ENCODE measurements around the gene CDC42EP4. TPM values are rescaled to one million over a fixed set of nuclear protein-coding genes. Genes with fewer than 3 reads are reported as not detected.
A peak's percentile ranks its signal among the peaks of the same experiment; 100 is the strongest.
"Not testable (repeated sequence)": the region's sequence is repeated elsewhere in the genome, so short reads cannot be mapped to it uniquely, and the experiment has no call there.

Gene CDC42EP4
- total RNA-seq, 1 experiment from 2014 or later, result 60.1 TPM

DNA sequence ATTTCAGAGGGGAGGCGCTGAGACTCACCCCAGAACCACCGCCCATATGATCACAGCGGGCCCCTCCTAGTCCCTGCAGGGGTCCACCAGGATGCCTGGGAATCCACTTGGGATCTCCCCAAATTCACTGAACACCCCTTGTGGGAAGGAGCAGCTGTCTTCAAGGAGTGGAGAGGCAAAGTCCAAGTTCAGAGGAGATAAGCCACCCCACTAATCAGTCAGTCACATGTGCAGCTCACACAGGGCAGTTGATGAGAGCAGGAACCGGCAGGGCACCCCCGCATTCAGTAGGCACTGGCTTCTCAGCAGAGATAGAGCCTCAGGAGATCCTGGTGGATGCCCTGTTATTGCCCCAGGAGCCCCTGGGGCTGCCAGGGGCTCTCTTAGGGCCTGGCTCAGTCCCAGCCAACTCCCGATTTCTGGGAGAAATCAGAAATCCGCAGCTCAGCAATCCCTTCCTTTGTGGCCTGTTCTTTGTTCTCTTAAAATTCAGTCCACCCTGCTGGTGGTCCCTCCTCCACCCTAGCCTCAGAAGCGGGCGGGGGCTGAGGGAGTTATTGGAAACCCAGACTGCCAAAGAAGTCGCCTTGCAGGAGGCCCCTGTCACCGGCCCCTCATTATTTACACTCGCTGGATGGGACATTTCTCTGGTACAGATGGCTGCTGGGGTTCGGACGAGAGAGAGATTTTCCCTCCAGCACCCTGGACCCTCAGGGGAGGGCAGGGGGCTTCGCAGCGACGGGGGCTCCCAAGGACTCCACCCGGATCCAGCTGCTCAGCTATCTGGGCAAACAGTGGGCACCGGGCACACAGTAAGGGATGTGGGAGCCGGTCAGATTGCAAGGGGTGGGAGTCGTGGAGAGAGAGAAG, 1.8 kb downstream of the CDC42EP4 start:
- BruUV-seq (replicated peaks), result TSS peak; percentile 40
- CTCF ChIA-PET, result interaction anchor here (0.7 to 3.1 kb wide), 9 partner anchors 17 to 61 kb away, joined by 4 to 24 read pairs (median 6); no protein-coding TSS in a partner anchor
- Mint-ChIP-seq H3K27me3 (ENCODE audit: unreplicated experiment) (no peaks in the 10 kb centered on the region), H3K4me1 (ENCODE audit: low read depth, unreplicated experiment) (peaks cover 41% of the 10 kb centered on the region), H3K4me3 (ENCODE audit: low read depth, unreplicated experiment) (peak overlapping the region; percentile 94), H3K27ac (ENCODE audit: unreplicated experiment) (peak overlapping the region; percentile 93), H3K36me3 (ENCODE audit: insufficient read depth, unreplicated experiment) (peaks cover 55% of the 10 kb centered on the region), H3K9me3 (ENCODE audit: low read depth, unreplicated experiment) (no peaks in the 10 kb centered on the region)
- peak; percentile 26 for DNase-seq
- intact Hi-C loops (cut with micrococcal nuclease; ENCODE audit: unreplicated experiment), result loop anchor here (2.0 to 5.0 kb wide), 3 partner anchors 31 to 62 kb away; no protein-coding TSS in a partner anchor
- TF ChIP-seq, protein P1, sequence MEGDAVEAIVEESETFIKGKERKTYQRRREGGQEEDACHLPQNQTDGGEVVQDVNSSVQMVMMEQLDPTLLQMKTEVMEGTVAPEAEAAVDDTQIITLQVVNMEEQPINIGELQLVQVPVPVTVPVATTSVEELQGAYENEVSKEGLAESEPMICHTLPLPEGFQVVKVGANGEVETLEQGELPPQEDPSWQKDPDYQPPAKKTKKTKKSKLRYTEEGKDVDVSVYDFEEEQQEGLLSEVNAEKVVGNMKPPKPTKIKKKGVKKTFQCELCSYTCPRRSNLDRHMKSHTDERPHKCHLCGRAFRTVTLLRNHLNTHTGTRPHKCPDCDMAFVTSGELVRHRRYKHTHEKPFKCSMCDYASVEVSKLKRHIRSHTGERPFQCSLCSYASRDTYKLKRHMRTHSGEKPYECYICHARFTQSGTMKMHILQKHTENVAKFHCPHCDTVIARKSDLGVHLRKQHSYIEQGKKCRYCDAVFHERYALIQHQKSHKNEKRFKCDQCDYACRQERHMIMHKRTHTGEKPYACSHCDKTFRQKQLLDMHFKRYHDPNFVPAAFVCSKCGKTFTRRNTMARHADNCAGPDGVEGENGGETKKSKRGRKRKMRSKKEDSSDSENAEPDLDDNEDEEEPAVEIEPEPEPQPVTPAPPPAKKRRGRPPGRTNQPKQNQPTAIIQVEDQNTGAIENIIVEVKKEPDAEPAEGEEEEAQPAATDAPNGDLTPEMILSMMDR (IDR thresholded peaks at IDR 0.05; ENCODE audit: unreplicated experiment), result no peak

DNA sequence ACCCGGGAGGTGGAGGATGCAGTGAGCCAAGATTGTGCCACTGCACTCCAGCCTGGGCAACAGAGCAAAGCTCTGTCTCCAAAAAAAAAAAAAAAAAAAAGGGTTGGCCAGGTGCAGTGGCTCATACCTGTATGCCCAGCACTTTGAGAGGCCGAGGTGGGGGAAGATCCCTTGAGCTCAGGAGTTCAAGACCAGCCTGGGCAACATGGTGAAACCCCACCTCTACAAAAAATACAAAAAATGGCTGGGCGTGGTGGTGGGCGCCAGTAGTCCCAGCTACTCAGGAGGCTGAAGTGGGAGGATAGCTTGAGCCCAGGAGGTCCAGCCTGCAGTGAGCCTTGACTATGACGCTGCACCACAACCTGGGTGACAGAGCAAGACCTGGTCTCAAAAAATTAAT, 2.8 kb downstream of the CDC42EP4 start:
- Mint-ChIP-seq H3K4me1 (ENCODE audit: low read depth, unreplicated experiment) (peaks cover 52% of the 10 kb centered on the region), H3K4me3 (ENCODE audit: low read depth, unreplicated experiment) (peak overlapping the region; percentile 94), H3K36me3 (ENCODE audit: insufficient read depth, unreplicated experiment) (peaks cover 55% of the 10 kb centered on the region), H3K27ac (ENCODE audit: unreplicated experiment) (peak overlapping the region; percentile 93)
- CTCF ChIA-PET, result interaction anchor here (1.3 to 3.1 kb wide), 6 partner anchors 15 to 51 kb away, joined by 4 to 12 read pairs (median 6); partner anchors contain the start of gene CPSF4L
- not testable (repeated sequence) for BruUV-seq (replicated peaks); H3K27me3 Mint-ChIP-seq (ENCODE audit: unreplicated experiment); DNase-seq; H3K9me3 Mint-ChIP-seq (ENCODE audit: low read depth, unreplicated experiment)
- intact Hi-C loops (cut with micrococcal nuclease; ENCODE audit: unreplicated experiment), result loop anchor here (1.0 to 5.0 kb wide), 3 partner anchors 16 to 63 kb away; no protein-coding TSS in a partner anchor

DNA sequence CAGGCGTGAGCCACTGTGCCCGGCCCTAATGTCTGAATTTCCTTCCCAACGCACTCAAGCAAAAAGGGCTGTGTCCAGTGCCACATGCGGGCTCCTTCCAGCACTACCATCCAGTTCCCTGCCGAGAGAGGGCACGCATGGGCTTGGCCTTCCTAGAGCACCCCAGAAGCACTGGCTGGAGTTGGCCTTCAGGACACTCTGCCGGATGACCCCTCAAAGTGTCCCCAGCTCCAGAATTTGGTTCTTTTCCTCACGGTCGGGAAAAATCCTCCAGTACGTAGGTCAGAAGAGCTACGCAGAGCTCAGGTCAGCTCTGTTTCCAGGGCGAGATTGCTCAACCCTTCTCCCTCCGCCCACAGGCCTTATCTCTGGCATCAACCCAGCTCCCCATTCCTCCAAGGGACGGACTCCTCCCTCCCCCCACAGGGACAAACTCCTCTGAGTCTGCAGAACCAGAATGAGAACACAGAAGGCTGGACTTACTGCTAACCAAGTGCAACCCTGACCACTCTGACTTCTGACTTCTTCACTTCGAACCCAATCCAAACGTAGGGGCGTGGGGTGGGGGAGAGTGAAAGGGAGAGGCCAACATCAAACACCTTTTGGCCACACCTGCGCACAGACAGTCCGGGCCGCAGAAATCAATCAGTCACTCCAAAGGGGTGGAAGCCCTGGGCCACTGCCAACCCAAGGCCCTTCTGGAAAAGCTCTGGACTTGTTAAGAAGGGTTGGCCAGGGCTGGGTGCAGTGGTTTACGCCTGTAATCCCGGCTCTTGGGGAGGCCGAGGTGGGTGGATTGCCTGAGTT, 3.6 kb downstream of the CDC42EP4 start:
- H3K4me1 Mint-ChIP-seq (ENCODE audit: low read depth, unreplicated experiment), result peaks cover 57% of the 10 kb centered on the region
- peak overlapping the region; percentile 70 for H3K4me3 Mint-ChIP-seq (ENCODE audit: low read depth, unreplicated experiment)
- TF ChIP-seq, protein P1 (IDR thresholded peaks at IDR 0.05; ENCODE audit: unreplicated experiment), result no peak
- H3K27me3 Mint-ChIP-seq (ENCODE audit: unreplicated experiment), result no peaks in the 10 kb centered on the region
- intact Hi-C loops (cut with micrococcal nuclease; ENCODE audit: unreplicated experiment), result loop anchor here (1.0 to 5.0 kb wide), 3 partner anchors 15 to 64 kb away; no protein-coding TSS in a partner anchor
- CTCF ChIA-PET, result interaction anchor here (0.6 to 3.1 kb wide), 10 partner anchors 10 to 748 kb away, joined by 3 to 12 read pairs (median 5); partner anchors contain the start of gene CPSF4L
- TSS peak; percentile 2 for BruUV-seq (replicated peaks)
- no peaks in the 10 kb centered on the region for H3K9me3 Mint-ChIP-seq (ENCODE audit: low read depth, unreplicated experiment)
- H3K27ac Mint-ChIP-seq (ENCODE audit: unreplicated experiment), result peak overlapping the region; percentile 91
- peaks cover 55% of the 10 kb centered on the region for H3K36me3 Mint-ChIP-seq (ENCODE audit: insufficient read depth, unreplicated experiment)
- DNase-seq, result peak; percentile 92

DNA sequence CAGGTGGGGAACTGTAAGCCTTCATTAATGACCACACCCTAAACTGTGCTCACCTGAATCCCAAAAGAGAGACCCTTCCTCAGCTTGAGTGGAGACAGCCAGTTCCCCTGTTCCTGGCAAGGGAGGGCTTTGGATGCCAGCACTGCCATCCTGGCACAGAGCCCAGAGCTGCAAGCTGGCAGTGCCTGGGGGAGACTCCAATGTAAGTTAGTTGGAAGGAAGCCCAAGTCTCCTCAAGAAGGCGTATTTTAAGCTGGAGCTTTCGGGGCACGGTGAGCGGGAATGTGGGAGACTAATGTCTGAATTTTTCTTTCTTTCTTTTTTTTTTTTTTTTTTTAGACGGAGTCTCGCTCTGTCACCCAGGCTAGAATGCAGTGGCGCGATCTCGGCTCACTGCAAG, 4.7 kb downstream of the CDC42EP4 start:
- CTCF ChIA-PET, result interaction anchor here (0.6 to 3.1 kb wide), 6 partner anchors 11 to 105 kb away, joined by 3 to 12 read pairs (median 4); partner anchors contain the start of gene CPSF4L
- Mint-ChIP-seq H3K4me3 (ENCODE audit: low read depth, unreplicated experiment) (peak overlapping the region; percentile 40), H3K4me1 (ENCODE audit: low read depth, unreplicated experiment) (peaks cover 60% of the 10 kb centered on the region), H3K27me3 (ENCODE audit: unreplicated experiment) (no peaks in the 10 kb centered on the region), H3K9me3 (ENCODE audit: low read depth, unreplicated experiment) (no peaks in the 10 kb centered on the region), H3K36me3 (ENCODE audit: insufficient read depth, unreplicated experiment) (peaks cover 55% of the 10 kb centered on the region), H3K27ac (ENCODE audit: unreplicated experiment) (peak overlapping the region; percentile 69)
- no TSS peak for BruUV-seq (replicated peaks)
- DNase-seq, result peak; percentile 61
- intact Hi-C loops (cut with micrococcal nuclease; ENCODE audit: unreplicated experiment), result loop anchor here (5.0 kb wide), 1 partner anchor 65 kb away; no protein-coding TSS in a partner anchor
- TF ChIP-seq, protein P1 (IDR thresholded peaks at IDR 0.05; ENCODE audit: unreplicated experiment), result no peak
